Loucy (cell line): ENCODE data around the gene ANKRD1.

Experiments used
- H2AFZ ChIP-seq: fragments of 200-600 bp; sonication (generic); 2 replicates; pipeline ENCODE4 v1.6.0; 2016; ENCODE audit warnings: antibody characterized with exemption, mild to moderate bottlenecking, low read length, moderate library complexity
- H3F3A ChIP-seq: fragments of 200-600 bp; 2 replicates; pipeline ENCODE4 v1.6.0; 2016; ENCODE audit warnings: antibody characterized with exemption, low read depth, mild to moderate bottlenecking
- H3K27me3 ChIP-seq: fragments of 200-600 bp; sonication (generic); 2 replicates; pipeline ENCODE4 v1.6.1; 2014; ENCODE audit warnings: low read length, mild to moderate bottlenecking; ENCODE audit not compliant: insufficient read depth, poor library complexity, severe bottlenecking
- H3K36me3 ChIP-seq: fragments of 200-600 bp; sonication (generic); 2 replicates; pipeline ENCODE4 v1.6.1; 2016; ENCODE audit warnings: low read length; ENCODE audit not compliant: insufficient read depth
- H3K4me1 ChIP-seq: fragments of 200-600 bp; sonication (generic); 2 replicates; pipeline ENCODE4 v1.5.1; 2014; ENCODE audit warnings: low read length, mild to moderate bottlenecking; ENCODE audit not compliant: insufficient read depth, poor library complexity, severe bottlenecking
- H3K4me2 ChIP-seq: fragments of 200-600 bp; sonication (generic); 2 replicates; pipeline ENCODE4 v1.6.0; 2014; ENCODE audit warnings: antibody characterized with exemption, low read length, low read depth, mild to moderate bottlenecking; ENCODE audit not compliant: poor library complexity, severe bottlenecking
- H3K4me3 ChIP-seq: fragments of 200-600 bp; sonication (generic); 2 replicates; pipeline ENCODE4 v1.5.1; 2014; ENCODE audit warnings: low read length, mild to moderate bottlenecking, mixed read lengths; ENCODE audit not compliant: poor library complexity, severe bottlenecking
- H3K79me2 ChIP-seq: fragments of 200-600 bp; sonication (generic); 2 replicates; pipeline ENCODE4 v1.6.1; 2014; ENCODE audit warnings: low read length; ENCODE audit not compliant: insufficient read depth
- H3K9ac ChIP-seq: fragments of 200-600 bp; sonication (generic); 2 replicates; pipeline ENCODE4 v1.6.0; 2014; ENCODE audit warnings: mild to moderate bottlenecking, low read depth, low read length, moderate library complexity; ENCODE audit not compliant: poor library complexity, severe bottlenecking
- H3K9me2 ChIP-seq: fragments of 200-600 bp; sonication (generic); replicated peaks from 2 replicates; pipeline ENCODE4 v1.6.1; 2016; ENCODE audit warnings: low read depth, low read length, mixed read lengths
- H3K9me3 ChIP-seq: fragments of 200-600 bp; sonication (generic); 2 replicates; pipeline ENCODE4 v1.6.1; 2014; ENCODE audit warnings: mild to moderate bottlenecking, antibody characterized with exemption, low read length, low read depth; ENCODE audit not compliant: insufficient read depth
- H4K20me1 ChIP-seq: fragments of 200-600 bp; sonication (generic); 2 replicates; pipeline ENCODE4 v1.6.0; 2014; ENCODE audit warnings: antibody characterized with exemption, low read length, mild to moderate bottlenecking; ENCODE audit not compliant: insufficient read depth, poor library complexity, severe bottlenecking
- EZH2phosphoT487 ChIP-seq: fragments of 200-600 bp; IDR thresholded peaks from 2 replicates; pipeline ENCODE4 v1.6.1; 2018; ENCODE audit warnings: antibody characterized with exemption, mild to moderate bottlenecking, moderate library complexity, borderline replicate concordance
- TF ChIP-seq, protein P1 (sequence below): fragments of 200-600 bp; sonication (generic); conservative IDR thresholded peaks from 2 replicates; pipeline ENCODE4 v1.5.1; 2014; ENCODE audit warnings: mild to moderate bottlenecking, antibody characterized with exemption, low read length

ANKRD1 gene

DNA sequence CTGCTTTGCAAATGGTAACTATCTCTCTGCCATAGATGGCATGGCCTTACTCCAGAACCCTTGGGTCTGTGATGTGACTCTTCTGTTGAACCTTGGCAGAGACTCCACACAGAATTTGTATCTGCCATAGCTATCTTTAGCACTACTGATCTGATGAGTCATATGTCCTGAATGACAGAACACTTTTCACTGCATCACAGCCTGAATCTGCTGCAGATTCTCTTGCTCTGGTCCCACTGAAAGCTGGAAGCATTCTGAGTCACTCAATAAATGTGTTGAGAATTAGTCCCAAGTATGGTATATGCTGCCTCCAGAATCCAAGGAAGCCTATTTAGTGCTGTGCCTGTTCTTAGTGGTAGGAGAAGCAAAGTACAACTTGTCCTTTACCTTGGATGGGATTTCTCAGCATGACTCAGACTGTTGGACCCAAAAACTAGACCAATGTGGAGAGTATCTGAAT is 39.5 kb upstream of the ANKRD1 start:
- H3K9me3 ChIP-seq = no peaks in the 10 kb centered on the region
- H3K79me2 ChIP-seq = no peaks in the 10 kb centered on the region
- H3K4me2 ChIP-seq = no peak overlapping the region
- no peaks in the 10 kb centered on the region for H4K20me1 ChIP-seq
- TF ChIP-seq, protein P1, sequence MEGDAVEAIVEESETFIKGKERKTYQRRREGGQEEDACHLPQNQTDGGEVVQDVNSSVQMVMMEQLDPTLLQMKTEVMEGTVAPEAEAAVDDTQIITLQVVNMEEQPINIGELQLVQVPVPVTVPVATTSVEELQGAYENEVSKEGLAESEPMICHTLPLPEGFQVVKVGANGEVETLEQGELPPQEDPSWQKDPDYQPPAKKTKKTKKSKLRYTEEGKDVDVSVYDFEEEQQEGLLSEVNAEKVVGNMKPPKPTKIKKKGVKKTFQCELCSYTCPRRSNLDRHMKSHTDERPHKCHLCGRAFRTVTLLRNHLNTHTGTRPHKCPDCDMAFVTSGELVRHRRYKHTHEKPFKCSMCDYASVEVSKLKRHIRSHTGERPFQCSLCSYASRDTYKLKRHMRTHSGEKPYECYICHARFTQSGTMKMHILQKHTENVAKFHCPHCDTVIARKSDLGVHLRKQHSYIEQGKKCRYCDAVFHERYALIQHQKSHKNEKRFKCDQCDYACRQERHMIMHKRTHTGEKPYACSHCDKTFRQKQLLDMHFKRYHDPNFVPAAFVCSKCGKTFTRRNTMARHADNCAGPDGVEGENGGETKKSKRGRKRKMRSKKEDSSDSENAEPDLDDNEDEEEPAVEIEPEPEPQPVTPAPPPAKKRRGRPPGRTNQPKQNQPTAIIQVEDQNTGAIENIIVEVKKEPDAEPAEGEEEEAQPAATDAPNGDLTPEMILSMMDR = no peak
- no peak for TF ChIP-seq EZH2phosphoT487
- 0 out of 2 replicates have a peak, but pooled peaks cover 3% of the 10 kb centered on the region for H3K9me2 ChIP-seq
- H3K9ac ChIP-seq = no peak overlapping the region
- H3K36me3 ChIP-seq = no peaks in the 10 kb centered on the region
- no peaks in the 10 kb centered on the region for H3K27me3 ChIP-seq
- no peak overlapping the region for H3K4me3 ChIP-seq
- H2AFZ ChIP-seq = no peak overlapping the region
- no peaks in the 10 kb centered on the region for H3F3A ChIP-seq
- no peaks in the 10 kb centered on the region for H3K4me1 ChIP-seq

DNA sequence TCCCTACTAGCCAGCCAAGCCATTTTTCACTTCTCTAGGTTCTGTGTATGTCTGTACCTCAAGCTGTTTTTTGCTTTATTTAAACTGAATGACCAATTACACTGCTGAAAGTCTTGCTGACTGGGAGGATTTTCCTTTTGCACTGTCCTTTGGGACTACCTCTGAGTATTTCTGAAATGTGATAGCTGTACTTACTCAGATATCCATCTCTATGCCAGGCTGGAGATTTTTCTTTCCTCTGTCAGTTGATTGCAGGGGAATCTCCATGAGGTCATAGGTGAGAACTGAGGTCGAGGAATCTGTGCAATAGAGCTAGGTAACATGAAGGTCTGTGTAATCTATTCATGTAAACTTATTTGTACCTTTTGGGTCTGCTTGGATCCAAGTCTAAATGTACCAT is 38.9 kb upstream of the ANKRD1 start:
- Histone ChIP-seq H3K9ac (no peak overlapping the region), H2AFZ (no peak overlapping the region), H3K27me3 (no peaks in the 10 kb centered on the region), H4K20me1 (no peaks in the 10 kb centered on the region), H3K9me2 (0 out of 2 replicates have a peak, but pooled peaks cover 3% of the 10 kb centered on the region), H3K9me3 (no peaks in the 10 kb centered on the region), H3K4me3 (no peak overlapping the region), H3K4me1 (no peaks in the 10 kb centered on the region), H3K36me3 (no peaks in the 10 kb centered on the region), H3K79me2 (no peaks in the 10 kb centered on the region), H3K4me2 (no peak overlapping the region), H3F3A (no peaks in the 10 kb centered on the region)
- TF ChIP-seq EZH2phosphoT487 = no peak
- TF ChIP-seq, protein P1 = no peak

DNA sequence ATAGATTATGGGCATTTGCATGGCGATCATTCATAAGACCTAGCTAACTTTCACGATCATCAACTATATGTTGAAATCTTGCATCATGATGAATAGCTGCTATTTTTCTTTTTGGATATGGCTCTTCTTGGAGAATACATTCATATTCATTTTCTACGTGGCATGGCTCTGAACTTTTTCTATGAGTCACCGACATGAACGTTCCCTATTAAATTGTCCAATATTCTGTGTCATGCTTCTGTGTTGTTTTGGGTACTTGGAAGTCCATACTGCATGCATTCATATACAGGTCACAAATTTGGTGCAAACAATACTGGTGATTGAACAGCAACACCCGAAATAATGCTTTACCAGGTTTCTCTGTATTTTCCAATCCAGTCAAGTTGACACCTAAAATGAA is 37.9 kb upstream of the ANKRD1 start:
- no peak overlapping the region for H3K4me3 ChIP-seq
- H3K4me2 ChIP-seq = no peak overlapping the region
- H3K9me2 ChIP-seq = 0 out of 2 replicates have a peak, but pooled peaks cover 3% of the 10 kb centered on the region
- no peaks in the 10 kb centered on the region for H3K27me3 ChIP-seq
- no peaks in the 10 kb centered on the region for H3F3A ChIP-seq
- H3K9ac ChIP-seq = no peak overlapping the region
- no peaks in the 10 kb centered on the region for H3K36me3 ChIP-seq
- no peak for TF ChIP-seq EZH2phosphoT487
- TF ChIP-seq, protein P1 = no peak
- H3K79me2 ChIP-seq = no peaks in the 10 kb centered on the region
- H4K20me1 ChIP-seq = no peaks in the 10 kb centered on the region
- H3K4me1 ChIP-seq = no peaks in the 10 kb centered on the region
- no peaks in the 10 kb centered on the region for H3K9me3 ChIP-seq
- H2AFZ ChIP-seq = no peak overlapping the region
